Fibroblast of lung (primary cell): Measurements from ENCODE around the gene TPH1.

Source experiments
- EZH2 ChIP-seq: IDR thresholded peaks from 2 replicates; pipeline ENCODE4 v1.5.1; 2012; ENCODE audit warnings: low read length, control low read depth, mild to moderate bottlenecking; ENCODE audit errors: missing control alignments
- TF ChIP-seq, protein P1 (sequence below), 2 donors: IDR thresholded peaks in 1 of 2; conservative IDR thresholded peaks in 1 of 2; 1 replicate in 1 of 2; 2 replicates in 1 of 2; pipeline ENCODE4 v1.5.1; 2011 to 2012; ENCODE audit warnings: low read length in 2 of 2, control low read depth in 1 of 2, inconsistent platforms in 1 of 2, low read depth in 1 of 2, mild to moderate bottlenecking in 1 of 2

DNA sequence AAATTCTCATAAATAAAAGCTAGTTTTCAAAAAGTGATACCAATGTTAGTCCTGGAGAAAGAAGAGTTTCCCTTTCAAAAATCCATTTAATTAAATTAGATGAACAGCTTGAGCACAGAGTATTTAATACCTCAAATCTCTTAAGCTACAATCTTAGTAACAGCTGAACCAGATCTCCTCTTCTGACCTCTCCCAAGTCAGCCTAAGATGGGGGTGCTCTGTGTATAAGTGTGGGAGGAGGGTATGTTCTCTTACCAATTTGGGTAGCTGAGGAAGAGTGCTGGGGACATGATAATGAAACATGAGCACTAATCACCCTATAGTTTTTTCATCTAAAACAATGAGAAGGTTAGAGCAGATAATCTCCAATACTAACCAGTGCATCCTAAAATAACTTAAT lies 9.6 kb downstream of the TPH1 start:
- TF ChIP-seq, protein P1, sequence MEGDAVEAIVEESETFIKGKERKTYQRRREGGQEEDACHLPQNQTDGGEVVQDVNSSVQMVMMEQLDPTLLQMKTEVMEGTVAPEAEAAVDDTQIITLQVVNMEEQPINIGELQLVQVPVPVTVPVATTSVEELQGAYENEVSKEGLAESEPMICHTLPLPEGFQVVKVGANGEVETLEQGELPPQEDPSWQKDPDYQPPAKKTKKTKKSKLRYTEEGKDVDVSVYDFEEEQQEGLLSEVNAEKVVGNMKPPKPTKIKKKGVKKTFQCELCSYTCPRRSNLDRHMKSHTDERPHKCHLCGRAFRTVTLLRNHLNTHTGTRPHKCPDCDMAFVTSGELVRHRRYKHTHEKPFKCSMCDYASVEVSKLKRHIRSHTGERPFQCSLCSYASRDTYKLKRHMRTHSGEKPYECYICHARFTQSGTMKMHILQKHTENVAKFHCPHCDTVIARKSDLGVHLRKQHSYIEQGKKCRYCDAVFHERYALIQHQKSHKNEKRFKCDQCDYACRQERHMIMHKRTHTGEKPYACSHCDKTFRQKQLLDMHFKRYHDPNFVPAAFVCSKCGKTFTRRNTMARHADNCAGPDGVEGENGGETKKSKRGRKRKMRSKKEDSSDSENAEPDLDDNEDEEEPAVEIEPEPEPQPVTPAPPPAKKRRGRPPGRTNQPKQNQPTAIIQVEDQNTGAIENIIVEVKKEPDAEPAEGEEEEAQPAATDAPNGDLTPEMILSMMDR (conservative IDR thresholded peaks at IDR 0.05 in 1 of 2, IDR thresholded peaks at IDR 0.05 in 1 of 2; ENCODE audit: low read depth in 1 of 2, low read length in 2 of 2) = no peak
- TF ChIP-seq EZH2 = no peak
